Eye (tissue), 1 donor: ENCODE results near the gene IL7R.
"Not testable (repeated sequence)": the region's sequence is repeated elsewhere in the genome, so short reads cannot be mapped to it uniquely, and the experiment has no call there.

Source experiments
- DNase-seq: peaks from one replicate; pipeline ENCODE4 v3.0.0-alpha.2; 2015

IL7R gene

DNA sequence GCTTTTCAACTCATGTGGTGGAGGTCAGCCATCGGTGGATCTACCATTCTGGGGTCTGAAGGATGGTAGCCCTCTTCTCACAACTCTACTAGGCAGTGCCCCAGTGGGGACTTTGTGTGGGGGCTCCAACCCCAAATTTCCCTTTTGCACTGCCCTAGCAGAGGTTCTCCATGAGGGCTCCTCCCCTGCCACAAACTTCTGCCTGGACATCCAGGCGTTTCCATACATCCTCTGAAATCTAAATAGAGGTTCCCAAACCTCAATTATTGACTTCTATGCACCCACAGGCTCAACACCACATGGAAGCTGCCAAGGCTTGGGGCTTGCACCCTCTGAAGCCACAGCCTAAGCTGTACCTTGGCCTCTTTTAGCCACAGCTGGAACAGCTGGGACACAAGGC is 11.2 kb upstream of the IL7R start:
- not testable (repeated sequence) for DNase-seq

DNA sequence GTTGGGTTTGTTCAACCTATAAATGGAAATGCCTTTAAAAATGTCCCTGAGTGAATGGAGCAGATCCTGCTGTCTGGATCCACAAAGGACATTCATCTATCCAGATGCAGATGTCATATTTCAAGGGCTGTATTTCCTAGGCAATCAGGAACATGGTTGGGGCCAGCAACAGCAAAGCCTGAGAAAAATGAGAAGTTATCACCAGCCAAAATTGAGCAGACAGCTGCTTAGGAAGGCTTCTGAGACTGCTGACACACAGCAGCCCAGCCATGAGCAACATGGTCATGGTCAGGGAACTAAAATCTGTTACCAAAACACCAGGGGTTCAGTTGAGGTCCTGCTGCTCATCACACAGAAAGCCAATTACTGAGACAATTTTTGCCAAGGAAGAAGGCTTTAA is 9.2 kb upstream of the IL7R start:
- no peak for DNase-seq

DNA sequence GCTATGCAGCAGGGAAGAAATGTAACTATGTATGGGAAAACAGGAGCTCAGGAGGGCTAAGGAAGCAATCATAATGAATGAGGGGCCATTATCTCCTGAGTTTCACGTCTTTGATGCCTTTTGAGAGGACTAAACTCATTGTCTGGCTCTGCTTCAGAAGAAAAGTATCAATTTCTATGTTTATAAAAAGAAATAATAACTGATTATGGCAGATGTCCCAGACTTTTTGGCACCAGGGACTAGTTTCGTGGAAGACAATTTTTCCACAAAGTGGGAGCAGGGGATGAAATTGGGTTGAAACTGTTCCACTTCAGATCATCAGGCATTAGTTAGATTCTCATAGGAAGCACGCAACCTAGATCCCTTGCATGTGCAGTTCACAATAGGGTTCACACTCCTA is 8.7 kb upstream of the IL7R start:
- DNase-seq = peak; percentile 23

DNA sequence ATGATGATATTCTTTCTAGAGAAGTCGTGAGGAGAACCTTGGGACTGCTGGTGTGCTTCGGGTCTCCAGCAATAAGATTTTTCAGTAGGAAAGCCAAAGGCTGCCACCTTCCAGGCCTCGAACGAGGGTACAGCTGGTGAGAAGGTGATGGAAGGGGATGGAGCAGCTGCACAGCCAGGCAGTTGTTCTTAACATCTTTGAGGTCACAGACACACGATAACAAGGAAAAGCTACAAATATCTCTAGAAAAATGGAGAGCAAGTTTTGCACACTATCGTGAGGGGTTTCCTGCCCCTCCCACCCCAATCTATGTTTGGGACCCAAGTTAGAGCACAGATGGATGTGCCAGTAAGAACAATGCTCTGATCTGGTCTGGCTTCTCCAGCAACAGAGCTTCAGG is 6.8 kb upstream of the IL7R start:
- no peak for DNase-seq

DNA sequence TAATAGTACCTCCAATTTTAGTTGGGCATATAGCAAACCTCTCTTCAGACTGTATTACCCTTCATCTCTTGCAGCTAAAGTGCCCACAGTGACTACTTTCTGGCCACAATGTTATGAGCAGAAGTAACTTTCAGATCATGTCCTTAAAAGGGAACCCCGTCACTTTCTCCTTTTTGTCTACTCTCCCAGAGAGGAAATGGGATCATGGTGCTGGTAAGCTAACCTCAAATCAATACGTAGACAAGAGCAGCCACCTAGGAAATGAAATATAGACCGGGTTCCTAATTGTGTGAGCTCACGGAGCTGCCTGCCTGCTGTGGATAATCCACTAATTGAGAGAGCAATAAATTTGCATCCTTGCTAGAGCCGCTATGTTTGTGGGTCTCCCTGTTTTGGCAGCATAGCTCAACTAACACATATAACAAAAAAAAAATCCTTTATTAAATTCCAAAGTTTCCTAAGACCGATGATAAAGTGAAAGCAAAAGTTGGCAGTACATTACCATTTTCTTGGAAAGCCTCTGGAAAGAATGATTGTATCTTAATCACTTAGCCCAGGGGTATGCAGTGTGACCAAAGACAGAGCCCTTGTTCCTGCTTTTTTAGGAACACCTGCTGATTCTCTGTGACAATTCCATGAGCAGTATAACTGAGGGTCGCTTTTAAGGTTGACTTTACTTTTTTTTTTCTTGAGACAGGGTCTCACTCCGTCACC is 5.6 kb upstream of the IL7R start:
- no peak for DNase-seq

- no peak for DNase-seq
These were observed 4.5 kb upstream of the IL7R start for GRCh38 chr5:35852084-35852734.

- no peak for DNase-seq
These were observed 3.9 kb upstream of the IL7R start for GRCh38 chr5:35852773-35853172.

GRCh38 chr5:35853631-35854030 is 3.1 kb upstream of the IL7R start:
- no peak for DNase-seq

DNA sequence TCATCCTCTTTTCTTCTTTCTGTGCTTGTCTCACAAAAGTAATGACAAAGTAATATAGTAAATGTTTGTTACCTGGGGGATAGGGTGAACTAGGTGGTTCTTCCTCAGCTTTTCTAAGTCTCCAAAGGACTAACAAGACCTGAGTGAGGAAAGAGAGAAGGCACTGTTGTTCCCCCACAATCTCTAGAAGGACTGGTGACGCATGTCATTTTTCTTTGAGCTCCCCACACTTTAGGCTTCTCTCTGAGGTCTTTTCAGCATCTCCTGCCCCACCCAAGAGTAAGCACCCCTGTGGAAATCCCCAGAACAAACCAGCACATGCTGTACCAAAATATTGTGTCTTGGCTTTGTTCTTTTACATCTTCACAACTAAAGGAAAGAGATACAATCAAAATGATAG is 2.4 kb upstream of the IL7R start:
- DNase-seq = no peak

- no peak for DNase-seq
These were observed 1.5 kb upstream of the IL7R start for GRCh38 chr5:35855187-35855586.

- not testable (repeated sequence) for DNase-seq
These were observed 416 bp upstream of the IL7R start for GRCh38 chr5:35856186-35856764.

- DNase-seq = no peak
These were observed 1.0 kb downstream of the IL7R start for GRCh38 chr5:35857606-35858205.

GRCh38 chr5:35859101-35859661 is 2.5 kb downstream of the IL7R start:
- peak; percentile 77 for DNase-seq

DNA sequence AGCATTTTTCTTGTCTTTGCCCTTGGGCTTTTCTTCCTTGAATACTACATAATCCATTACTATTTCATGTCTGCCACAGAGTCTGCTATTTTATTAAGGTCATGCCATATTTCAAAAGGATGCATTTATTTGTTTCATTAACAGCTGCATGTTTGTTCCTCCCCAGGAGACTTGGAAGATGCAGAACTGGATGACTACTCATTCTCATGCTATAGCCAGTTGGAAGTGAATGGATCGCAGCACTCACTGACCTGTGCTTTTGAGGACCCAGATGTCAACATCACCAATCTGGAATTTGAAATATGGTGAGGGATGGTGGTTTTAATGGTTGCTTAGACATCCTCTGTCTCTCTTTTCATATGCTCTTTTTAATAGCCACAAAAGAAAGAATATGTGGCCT is 4.0 kb downstream of the IL7R start:
- DNase-seq = peak; percentile 14

DNA sequence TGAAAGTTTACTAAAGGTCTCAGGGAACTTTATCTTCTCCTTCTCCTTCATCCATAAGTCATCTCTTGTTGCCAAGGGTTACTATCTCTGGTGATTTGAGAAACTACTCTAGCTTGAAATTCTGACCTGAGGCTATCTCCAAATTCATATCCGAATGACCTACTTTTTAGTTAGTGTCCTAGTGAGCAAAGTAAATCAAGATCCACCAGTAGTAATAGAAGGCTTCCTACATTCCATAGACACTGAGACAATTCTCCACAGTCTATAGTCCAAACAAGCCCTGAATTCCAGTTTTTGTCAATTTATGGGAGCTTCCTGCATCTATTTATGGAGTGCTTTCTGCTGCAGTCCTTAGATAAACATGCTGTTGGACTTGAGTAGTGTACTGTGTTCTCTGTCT is 5.0 kb downstream of the IL7R start:
- DNase-seq = peak; percentile 19

DNA sequence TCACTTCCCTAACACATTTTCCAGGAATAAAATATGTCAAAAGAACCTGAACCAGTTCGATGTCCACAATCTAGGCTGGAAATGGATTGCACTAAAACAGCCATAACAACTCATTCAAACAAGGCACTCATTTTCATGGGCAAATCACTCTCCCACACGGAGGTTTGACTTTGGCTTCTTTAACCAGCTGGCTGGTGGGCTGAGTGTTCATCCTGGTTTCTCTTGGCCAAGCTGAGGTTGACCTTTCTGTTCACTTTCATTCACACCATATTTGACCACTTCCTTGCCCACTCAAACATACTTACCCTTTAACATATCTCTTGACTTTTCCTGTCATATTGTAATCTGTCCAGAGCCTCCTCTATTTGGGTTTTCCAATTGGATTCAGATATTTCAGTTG is 5.4 kb downstream of the IL7R start:
- DNase-seq = no peak

DNA sequence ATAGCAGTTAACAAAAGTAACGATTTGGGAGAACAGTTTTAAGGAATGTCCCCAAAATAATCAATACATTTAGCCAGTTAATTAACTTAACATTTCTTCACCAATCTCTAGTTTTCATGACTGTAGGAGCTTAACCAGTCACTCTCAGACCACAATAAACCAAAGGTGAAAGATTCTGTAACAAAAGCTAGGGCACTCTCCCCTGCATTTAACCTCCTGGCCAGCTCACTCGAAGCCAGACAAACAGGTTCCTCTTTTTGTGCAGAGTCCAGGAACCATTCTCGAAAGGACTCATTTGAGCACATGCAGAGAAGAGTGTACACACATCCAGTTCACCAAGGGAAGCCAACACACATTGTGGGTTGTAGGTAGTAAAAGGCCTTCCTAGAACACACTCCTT is 6.5 kb downstream of the IL7R start:
- no peak for DNase-seq

DNA sequence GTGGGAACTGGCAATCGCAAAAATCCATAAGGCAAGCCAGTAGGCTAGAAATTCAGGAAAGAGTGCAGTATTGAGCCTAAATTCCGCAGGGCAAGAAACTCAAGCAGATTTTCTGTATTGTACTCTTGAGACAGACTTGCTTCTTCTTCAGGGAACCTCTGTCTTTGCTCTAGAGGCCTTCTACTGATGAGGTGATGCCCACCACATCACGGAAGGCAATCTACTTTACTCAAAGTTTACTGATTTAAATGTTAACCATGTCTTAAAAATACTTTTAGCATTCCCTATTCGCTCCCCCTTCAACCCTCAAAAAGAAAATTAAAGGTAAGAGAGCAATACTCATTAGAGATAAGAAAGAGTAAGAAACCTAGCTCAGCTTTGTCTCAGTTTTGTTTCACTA is 11.3 kb downstream of the IL7R start:
- no peak for DNase-seq

DNA sequence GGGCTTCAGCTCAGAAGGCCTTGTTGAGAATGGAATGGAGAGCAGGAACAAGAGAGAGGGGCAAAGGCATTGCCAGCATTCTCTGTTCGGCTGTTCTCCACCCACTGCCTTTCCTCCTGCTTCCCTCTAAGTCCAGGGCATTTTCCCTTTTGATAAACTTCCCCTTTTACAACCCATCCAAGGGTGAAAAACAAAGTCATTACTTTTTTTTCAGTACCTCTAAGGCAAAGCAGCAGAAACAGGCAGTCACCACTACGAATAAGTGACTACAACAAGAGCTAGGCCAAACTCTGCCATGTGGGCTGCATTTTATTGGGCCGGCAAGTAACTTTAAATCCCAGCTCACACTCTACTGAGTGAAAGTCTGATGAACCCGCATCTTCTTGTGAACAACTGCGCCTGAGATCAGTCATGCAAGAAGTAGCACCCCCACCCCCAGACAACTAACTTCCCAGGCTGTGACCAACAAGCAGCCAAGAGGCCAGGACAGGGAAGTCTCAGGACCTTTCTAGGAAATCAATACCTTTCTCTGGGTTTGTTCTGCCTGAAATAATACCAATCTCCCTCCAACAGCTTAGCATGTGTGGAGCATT is 13.1 kb downstream of the IL7R start:
- DNase-seq = no peak

DNA sequence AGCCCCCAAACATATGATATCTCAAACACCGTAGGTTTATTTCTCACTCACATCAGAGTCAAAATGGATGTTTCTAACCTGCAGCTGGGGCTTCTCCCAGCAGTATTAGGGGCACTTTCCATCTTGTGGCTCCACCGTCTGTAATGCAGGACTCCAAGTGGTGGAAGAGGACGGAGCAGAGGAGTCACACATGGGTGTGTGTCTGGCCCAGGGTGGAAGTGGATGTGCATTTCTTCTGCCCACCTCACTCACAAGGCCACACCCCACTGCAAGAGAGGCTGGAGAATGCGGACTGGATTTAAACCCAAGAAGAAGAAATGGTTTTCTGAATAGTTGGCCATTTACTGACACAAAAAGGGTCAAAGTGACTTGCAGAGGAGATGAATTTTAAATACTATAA is 13.9 kb downstream of the IL7R start:
- no peak for DNase-seq

DNA sequence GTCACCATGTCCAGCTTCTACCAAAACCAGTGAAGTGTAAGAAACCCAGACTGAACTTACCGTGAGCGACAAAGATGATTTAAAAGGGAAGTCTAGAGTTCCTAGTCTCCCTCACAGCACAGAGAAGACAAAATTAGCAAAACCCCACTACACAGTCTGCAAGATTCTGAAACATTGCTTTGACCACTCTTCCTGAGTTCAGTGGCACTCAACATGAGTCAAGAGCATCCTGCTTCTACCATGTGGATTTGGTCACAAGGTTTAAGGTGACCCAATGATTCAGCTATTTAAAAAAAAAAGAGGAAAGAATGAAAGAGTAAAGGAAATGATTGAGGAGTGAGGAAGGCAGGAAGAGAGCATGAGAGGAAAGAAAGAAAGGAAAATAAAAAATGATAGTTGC is 19.8 kb downstream of the IL7R start:
- DNase-seq = no peak

- no peak for DNase-seq
These were observed 20.2 kb downstream of the IL7R start for GRCh38 chr5:35876922-35877321.

DNA sequence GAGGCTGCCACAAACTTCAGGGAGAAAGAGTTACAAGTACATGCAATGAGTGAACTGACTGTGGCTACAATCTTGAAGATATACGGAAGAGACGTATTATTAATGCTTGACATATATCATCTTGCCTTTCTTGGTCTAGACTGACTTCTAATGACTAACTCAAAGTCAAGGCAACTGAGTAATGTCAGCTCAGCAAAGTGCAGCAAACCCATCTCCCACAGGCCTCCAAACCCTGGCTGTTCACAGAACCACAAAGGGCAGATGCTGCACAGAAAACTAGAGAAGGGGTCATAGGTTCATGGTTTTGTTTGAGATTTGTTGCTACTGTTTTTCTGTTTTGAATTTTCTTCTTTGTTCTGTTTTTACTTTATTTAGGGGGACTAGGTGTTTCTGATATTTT is 21.0 kb downstream of the IL7R start:
- DNase-seq = no peak
